Progenitor cell of endocrine pancreas (in vitro differentiated cells): ENCODE results near the gene NEURL1. TPM values are rescaled to one million over a fixed set of nuclear protein-coding genes. Genes with fewer than 3 reads are reported as not detected.

Source experiments
- DNase-seq: peaks from one replicate; pipeline ENCODE4 v3.0.0; 2021; ENCODE audit warnings: low spot score; ENCODE audit not compliant: unreplicated experiment
- H3K27ac Mint-ChIP-seq: 2 replicates; pipeline ENCODE4 v1.8.0; 2021; ENCODE audit warnings: mild to moderate bottlenecking, moderate library complexity, mixed read lengths
- H3K27me3 Mint-ChIP-seq: 2 replicates; pipeline ENCODE4 v1.8.0; 2021; ENCODE audit warnings: mixed read lengths
- H3K36me3 Mint-ChIP-seq: 2 replicates; pipeline ENCODE4 v1.8.0; 2022; ENCODE audit warnings: mixed read lengths; ENCODE audit not compliant: insufficient read depth
- H3K4me1 Mint-ChIP-seq: 2 replicates; pipeline ENCODE4 v1.8.0; 2021; ENCODE audit warnings: low read depth, mixed read lengths
- H3K4me3 Mint-ChIP-seq: 2 replicates; pipeline ENCODE4 v1.8.0; 2021; ENCODE audit warnings: low read depth, mild to moderate bottlenecking, moderate library complexity, mixed read lengths
- H3K9me3 Mint-ChIP-seq: 2 replicates; pipeline ENCODE4 v1.8.0; 2021; ENCODE audit warnings: low read depth, mixed read lengths
- total RNA-seq: library from RNA; stranded (reverse); gene quantifications from 2 replicates; pipeline ENCODE4 v1.2.1, GENCODE V29; 2021
- TF ChIP-seq, protein P1 (sequence below): fragments of 200-600 bp; sonication (generic); IDR thresholded peaks from one replicate; pipeline ENCODE4 v1.5.0; 2021; ENCODE audit warnings: antibody characterized with exemption, mild to moderate bottlenecking; ENCODE audit not compliant: unreplicated experiment

Gene NEURL1
- total RNA-seq, 1 donor from 2014 or later = 21.5 TPM

DNA sequence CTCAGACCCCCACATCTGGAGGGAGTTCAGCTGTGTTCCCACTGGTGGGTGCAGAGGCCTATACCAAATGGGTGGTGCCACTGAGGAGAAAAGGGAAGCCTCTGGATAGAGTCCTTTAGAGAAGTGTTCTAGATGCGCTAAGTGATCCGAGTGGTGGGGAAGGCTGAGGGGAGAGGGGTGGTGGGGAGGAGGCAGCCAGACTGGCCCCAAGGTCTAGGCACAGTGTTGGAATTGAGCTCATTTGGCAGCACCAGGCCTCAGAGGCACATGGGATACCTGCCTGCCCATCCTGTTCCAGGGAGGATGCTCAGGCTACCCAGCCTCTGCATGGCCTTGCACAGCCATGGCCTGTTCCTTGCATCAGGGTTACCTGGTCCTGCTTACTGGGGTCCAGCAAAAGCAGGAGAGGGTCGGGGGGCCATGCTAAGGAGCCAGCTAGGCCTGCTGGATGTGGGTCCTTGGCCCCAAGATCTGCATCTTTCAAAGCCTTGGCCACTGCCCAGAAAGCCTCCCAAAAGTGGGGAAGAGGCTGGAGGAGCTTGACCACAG lies 99.6 kb downstream of the NEURL1 start:
- DNase-seq = no peak
- H3K27ac Mint-ChIP-seq = no peak overlapping the region
- H3K36me3 Mint-ChIP-seq = peaks cover 6% of the 10 kb centered on the region
- TF ChIP-seq, protein P1, sequence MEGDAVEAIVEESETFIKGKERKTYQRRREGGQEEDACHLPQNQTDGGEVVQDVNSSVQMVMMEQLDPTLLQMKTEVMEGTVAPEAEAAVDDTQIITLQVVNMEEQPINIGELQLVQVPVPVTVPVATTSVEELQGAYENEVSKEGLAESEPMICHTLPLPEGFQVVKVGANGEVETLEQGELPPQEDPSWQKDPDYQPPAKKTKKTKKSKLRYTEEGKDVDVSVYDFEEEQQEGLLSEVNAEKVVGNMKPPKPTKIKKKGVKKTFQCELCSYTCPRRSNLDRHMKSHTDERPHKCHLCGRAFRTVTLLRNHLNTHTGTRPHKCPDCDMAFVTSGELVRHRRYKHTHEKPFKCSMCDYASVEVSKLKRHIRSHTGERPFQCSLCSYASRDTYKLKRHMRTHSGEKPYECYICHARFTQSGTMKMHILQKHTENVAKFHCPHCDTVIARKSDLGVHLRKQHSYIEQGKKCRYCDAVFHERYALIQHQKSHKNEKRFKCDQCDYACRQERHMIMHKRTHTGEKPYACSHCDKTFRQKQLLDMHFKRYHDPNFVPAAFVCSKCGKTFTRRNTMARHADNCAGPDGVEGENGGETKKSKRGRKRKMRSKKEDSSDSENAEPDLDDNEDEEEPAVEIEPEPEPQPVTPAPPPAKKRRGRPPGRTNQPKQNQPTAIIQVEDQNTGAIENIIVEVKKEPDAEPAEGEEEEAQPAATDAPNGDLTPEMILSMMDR = no peak
- H3K4me3 Mint-ChIP-seq = no peak overlapping the region
- no peaks in the 10 kb centered on the region for H3K27me3 Mint-ChIP-seq
- H3K4me1 Mint-ChIP-seq = peaks cover 5% of the 10 kb centered on the region
- H3K9me3 Mint-ChIP-seq = no peaks in the 10 kb centered on the region

DNA sequence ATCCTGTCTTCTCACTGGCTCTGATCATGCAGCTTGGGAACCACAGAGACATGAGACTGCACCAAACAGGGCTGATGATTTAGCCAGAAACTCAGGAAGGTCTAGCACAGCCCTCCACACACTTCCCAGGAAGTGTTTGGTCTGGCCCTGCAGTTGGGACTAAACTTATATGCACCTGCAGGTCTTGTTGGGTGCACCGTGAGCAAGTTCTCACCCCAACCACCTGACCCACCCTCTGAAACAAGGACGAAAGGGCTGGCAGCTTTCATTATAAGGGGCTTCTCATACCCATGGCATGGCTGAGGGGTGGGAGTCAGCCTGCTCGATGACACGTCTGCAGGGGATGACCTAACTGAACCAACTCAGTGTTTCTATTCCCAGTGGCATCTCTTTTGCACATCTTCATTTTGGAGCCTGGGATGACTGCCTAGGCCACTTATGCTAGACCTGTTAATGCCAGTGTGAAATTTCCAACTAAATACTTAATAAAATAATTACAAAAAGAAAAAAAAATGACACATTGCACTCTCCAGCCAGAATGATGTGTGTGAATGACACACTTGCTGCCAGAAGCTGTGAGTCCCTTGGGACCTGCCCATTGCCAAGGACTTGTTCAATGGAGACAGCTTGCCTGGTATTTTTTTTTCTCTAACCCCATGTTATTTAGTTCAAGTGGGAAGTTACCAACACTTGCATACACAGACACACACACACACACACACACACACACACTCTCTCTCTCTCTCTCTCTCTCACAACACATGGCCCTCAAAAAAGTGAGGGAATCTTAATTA lies 102.6 kb downstream of the NEURL1 start:
- H3K27ac Mint-ChIP-seq = no peak overlapping the region
- no peak for DNase-seq
- no peak overlapping the region for H3K4me3 Mint-ChIP-seq
- TF ChIP-seq, protein P1 = no peak
- peaks cover 2% of the 10 kb centered on the region for H3K36me3 Mint-ChIP-seq
- H3K27me3 Mint-ChIP-seq = no peaks in the 10 kb centered on the region
- peaks cover 2% of the 10 kb centered on the region for H3K4me1 Mint-ChIP-seq
- no peaks in the 10 kb centered on the region for H3K9me3 Mint-ChIP-seq

DNA sequence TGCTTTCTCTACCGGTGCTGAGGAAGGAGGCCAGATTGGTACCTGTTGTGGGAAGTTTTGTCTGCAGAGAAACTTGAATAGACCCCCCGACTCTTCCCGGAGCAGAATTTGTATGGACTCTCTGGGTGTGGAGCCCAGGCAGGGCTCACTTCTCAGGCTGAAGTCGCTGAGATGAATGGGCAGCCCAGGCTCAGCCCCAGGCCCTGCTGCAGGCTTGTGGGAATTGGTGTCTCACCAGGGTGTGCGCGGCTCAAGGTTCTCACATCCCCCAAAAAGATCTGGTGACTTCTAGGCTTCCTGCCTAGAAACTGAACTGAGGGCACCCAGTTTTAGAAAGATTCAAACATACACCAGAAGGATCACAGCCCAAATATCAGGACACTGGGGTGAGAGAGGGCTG lies 103.5 kb downstream of the NEURL1 start:
- Mint-ChIP-seq H3K36me3 (peaks cover 2% of the 10 kb centered on the region), H3K4me3 (no peak overlapping the region), H3K9me3 (no peaks in the 10 kb centered on the region), H3K27ac (no peak overlapping the region), H3K4me1 (peaks cover 2% of the 10 kb centered on the region), H3K27me3 (no peaks in the 10 kb centered on the region)
- DNase-seq = no peak
- TF ChIP-seq, protein P1 = no peak

DNA sequence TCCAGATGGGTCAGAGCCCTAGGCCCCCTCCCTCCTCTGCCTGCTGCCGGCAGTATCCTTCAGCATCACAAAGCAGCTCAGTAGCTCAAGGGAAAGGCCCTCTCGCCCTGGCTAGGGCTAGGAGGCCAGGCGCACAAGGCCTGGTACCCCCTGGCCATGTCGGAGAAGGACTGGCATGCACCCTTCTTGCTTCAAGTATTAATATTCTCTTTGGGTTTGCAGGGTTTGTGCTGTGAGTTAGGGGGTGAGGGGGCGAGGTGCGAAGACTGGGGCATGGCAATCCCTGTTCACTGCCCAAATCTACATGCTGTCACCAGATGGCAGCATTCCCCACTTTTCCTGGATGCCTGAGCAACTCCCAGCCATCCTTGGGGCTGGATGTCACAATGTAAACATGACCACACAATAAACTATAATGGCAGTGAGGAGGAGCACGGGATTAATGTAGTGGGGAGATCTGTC lies 105.2 kb downstream of the NEURL1 start:
- Mint-ChIP-seq H3K36me3 (peaks cover 10% of the 10 kb centered on the region), H3K27ac (peak overlapping the region; percentile 6)

DNA sequence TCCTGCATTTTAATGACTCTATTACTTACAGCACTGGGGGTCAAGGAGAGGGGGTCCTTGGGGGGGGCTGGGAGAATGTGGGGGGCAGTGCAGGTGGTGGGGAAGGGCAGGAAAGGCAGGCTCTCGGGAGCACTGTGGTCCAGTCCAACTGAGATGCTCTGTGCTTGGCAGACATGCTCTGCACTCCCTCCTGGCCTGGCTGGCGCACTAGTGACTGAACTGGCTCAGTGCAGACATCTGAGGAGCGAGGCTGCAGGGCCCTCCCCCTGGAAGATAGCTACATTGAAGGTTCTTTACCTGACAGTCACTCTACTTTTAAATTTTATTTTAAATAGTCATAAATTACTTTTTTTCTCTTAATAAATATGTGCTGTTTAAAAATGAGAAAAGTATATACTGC lies 105.7 kb downstream of the NEURL1 start:
- peaks cover 2% of the 10 kb centered on the region for H3K4me1 Mint-ChIP-seq
- no peaks in the 10 kb centered on the region for H3K27me3 Mint-ChIP-seq
- H3K4me3 Mint-ChIP-seq = no peak overlapping the region
- TF ChIP-seq, protein P1 = no peak
- no peaks in the 10 kb centered on the region for H3K9me3 Mint-ChIP-seq
- DNase-seq = no peak
- H3K27ac Mint-ChIP-seq = peak overlapping the region; percentile 6
- peaks cover 13% of the 10 kb centered on the region for H3K36me3 Mint-ChIP-seq

More for the DNA sequence above, 105.2 kb downstream of the NEURL1 start:
- no peaks in the 10 kb centered on the region for H3K9me3 Mint-ChIP-seq
- H3K27me3 Mint-ChIP-seq = no peaks in the 10 kb centered on the region
- TF ChIP-seq, protein P1 = peak; percentile 71
- H3K4me1 Mint-ChIP-seq = peaks cover 2% of the 10 kb centered on the region
- H3K4me3 Mint-ChIP-seq = no peak overlapping the region
- peak; percentile 35 for DNase-seq
